GM06990 (cell line): Measurements from ENCODE around the gene CCL21.
"Not testable (repeated sequence)": the region's sequence is repeated elsewhere in the genome, so short reads cannot be mapped to it uniquely, and the experiment has no call there.

Experiments used
- DNase-seq: peaks from one replicate; pipeline ENCODE4 v3.0.0-alpha.2; 2011; ENCODE audit not compliant: insufficient read length; ENCODE audit errors: extremely low read depth
- H3K27me3 ChIP-seq: replicated peaks from 2 replicates; pipeline ENCODE4 v1.6.0; 2011; ENCODE audit warnings: low read length; ENCODE audit not compliant: control insufficient read depth, insufficient read depth
- H3K36me3 ChIP-seq: 2 replicates; pipeline ENCODE4 v1.5.1; 2011; ENCODE audit warnings: low read length; ENCODE audit not compliant: control insufficient read depth, insufficient read depth
- H3K4me3 ChIP-seq: replicated peaks from 2 replicates; pipeline ENCODE4 v1.5.1; 2011; ENCODE audit warnings: low read depth, mild to moderate bottlenecking, control low read depth, low read length
- TF ChIP-seq, protein P1 (sequence below): IDR thresholded peaks from 2 replicates; pipeline ENCODE4 v1.5.1; 2011; ENCODE audit warnings: low read length, control low read depth, mild to moderate bottlenecking, inconsistent platforms; ENCODE audit not compliant: insufficient read depth, poor library complexity, severe bottlenecking

Gene CCL21

DNA sequence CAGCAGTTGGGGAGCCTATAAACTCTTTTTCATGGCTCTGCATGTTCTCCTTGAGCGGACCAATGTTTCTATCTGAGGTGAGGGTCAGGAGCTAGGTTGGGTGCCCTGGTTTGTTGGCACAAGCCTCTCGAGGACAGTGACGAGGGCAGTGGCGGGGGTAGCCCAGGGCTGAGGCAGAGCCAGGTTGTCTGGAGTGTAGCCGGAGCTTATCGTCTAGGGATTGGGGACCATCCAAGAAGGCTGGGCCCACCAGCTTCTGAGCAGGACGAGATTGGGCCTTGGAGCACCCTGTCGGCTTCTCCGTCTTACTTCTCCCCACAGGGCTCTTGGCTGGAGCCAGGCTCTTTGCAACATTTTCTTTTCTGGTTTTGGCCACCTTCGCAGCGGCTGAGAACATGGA lies 13.2 kb upstream of the CCL21 start:
- TF ChIP-seq, protein P1, sequence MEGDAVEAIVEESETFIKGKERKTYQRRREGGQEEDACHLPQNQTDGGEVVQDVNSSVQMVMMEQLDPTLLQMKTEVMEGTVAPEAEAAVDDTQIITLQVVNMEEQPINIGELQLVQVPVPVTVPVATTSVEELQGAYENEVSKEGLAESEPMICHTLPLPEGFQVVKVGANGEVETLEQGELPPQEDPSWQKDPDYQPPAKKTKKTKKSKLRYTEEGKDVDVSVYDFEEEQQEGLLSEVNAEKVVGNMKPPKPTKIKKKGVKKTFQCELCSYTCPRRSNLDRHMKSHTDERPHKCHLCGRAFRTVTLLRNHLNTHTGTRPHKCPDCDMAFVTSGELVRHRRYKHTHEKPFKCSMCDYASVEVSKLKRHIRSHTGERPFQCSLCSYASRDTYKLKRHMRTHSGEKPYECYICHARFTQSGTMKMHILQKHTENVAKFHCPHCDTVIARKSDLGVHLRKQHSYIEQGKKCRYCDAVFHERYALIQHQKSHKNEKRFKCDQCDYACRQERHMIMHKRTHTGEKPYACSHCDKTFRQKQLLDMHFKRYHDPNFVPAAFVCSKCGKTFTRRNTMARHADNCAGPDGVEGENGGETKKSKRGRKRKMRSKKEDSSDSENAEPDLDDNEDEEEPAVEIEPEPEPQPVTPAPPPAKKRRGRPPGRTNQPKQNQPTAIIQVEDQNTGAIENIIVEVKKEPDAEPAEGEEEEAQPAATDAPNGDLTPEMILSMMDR = no peak
- no peak for DNase-seq

GRCh38 chr9:34719769-34720025 lies 9.8 kb upstream of the CCL21 start:
- not testable (repeated sequence) for H3K27me3 ChIP-seq, H3K36me3 ChIP-seq, H3K4me3 ChIP-seq, DNase-seq

More for the DNA sequence above, 13.2 kb upstream of the CCL21 start:
- Histone ChIP-seq H3K27me3 (no peaks in the 10 kb centered on the region), H3K36me3 (no peaks in the 10 kb centered on the region), H3K4me3 (no peak overlapping the region)

- Histone ChIP-seq H3K4me3 (no peak overlapping the region), H3K36me3 (no peaks in the 10 kb centered on the region), H3K27me3 (no peaks in the 10 kb centered on the region)
- DNase-seq = no peak
- TF ChIP-seq, protein P1 = no peak
Observed at GRCh38 chr9:34719021-34719768, 9.3 kb upstream of the CCL21 start.

DNA sequence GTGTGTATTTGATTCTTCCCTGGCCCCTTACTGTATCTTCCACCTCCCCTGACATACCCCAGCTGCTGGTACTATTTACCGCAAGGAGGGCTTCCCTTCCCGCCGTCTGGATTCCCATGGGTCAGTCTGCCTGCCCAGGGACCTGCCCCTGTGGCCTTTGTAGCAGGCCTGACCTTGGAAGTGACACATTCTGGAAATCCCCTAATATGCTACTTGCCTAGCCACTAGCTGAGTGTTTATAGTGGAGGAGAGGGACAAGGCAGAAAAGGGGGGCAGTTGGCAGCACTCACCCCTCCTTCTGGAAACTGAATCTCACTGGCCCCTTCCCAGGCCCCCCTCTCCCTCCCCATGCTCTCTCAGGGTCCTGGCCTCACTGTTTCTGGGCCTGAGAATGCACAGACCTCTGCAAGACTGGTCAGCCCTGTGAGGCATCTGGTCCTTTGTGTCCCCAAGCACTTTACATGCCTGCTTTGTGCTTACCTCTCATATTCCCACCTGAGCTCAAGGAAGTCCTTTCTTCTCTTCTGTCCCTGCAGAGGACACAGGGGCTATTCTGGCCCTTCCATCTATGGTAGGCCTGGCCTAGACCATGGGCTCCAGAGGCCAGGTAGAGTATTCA lies 8.2 kb upstream of the CCL21 start:
- H3K4me3 ChIP-seq = no peak overlapping the region
- no peak for DNase-seq
- TF ChIP-seq, protein P1 = no peak
- no peaks in the 10 kb centered on the region for H3K36me3 ChIP-seq
- no peaks in the 10 kb centered on the region for H3K27me3 ChIP-seq

DNA sequence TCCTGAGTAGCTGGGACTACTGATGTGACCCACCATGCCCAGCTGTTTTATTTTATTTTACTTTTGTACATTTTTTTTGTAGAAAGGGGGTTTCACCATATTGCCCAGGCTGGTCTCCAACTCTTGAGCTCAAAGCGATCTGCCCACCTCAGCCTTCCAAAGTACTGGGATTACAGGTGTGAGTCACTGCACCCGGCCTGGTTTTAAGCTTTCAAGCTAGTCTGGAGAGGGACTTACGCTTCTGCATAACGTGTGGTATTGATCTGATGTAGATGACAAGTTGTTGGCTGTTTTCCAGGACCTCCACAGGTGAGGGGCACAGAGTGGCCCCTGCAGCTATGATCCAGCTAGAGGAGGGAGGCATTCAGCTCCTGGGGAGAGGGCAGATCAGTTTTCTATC lies 6.8 kb upstream of the CCL21 start:
- DNase-seq = no peak
- TF ChIP-seq, protein P1 = no peak
- H3K36me3 ChIP-seq = no peaks in the 10 kb centered on the region
- no peak overlapping the region for H3K4me3 ChIP-seq
- H3K27me3 ChIP-seq = no peaks in the 10 kb centered on the region

- TF ChIP-seq, protein P1 = no peak
- Histone ChIP-seq H3K27me3 (no peaks in the 10 kb centered on the region; the same call in 1 of the 2 replicates), H3K4me3 (no peak overlapping the region), H3K36me3 (no peaks in the 10 kb centered on the region)
- DNase-seq = no peak
Observed at GRCh38 chr9:34715639-34716215, 5.8 kb upstream of the CCL21 start.
